GM06990 (cell line): ENCODE measurements around the gene COMMD1.

Experiments
- DNase-seq: peaks from one replicate; pipeline ENCODE4 v3.0.0-alpha.2; 2011; ENCODE audit not compliant: insufficient read length; ENCODE audit errors: extremely low read depth
- H3K27me3 ChIP-seq: replicated peaks from 2 replicates; pipeline ENCODE4 v1.6.0; 2011; ENCODE audit warnings: low read length; ENCODE audit not compliant: control insufficient read depth, insufficient read depth
- H3K36me3 ChIP-seq: 2 replicates; pipeline ENCODE4 v1.5.1; 2011; ENCODE audit warnings: low read length; ENCODE audit not compliant: control insufficient read depth, insufficient read depth
- H3K4me3 ChIP-seq: replicated peaks from 2 replicates; pipeline ENCODE4 v1.5.1; 2011; ENCODE audit warnings: low read depth, mild to moderate bottlenecking, control low read depth, low read length
- TF ChIP-seq, protein P1 (sequence below): IDR thresholded peaks from 2 replicates; pipeline ENCODE4 v1.5.1; 2011; ENCODE audit warnings: low read length, control low read depth, mild to moderate bottlenecking, inconsistent platforms; ENCODE audit not compliant: insufficient read depth, poor library complexity, severe bottlenecking

Gene COMMD1

DNA sequence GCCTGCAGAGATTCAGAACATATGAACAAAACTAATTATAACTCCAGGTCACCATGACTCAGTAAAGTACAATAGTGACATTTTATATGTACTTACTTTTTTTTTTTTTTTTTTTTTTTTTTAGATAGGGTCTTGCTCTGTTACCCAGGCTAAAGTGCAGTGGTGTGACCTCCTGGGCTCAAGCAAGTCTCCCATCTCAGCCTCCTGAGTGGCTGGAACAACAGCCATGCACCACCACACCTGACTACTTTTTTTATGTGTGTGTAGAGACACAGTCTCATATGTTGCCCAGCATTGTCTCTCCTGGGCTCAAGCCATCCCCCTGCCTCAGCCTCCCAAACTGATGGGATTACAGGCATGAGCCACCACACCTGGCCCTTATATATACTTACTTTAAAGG lies 159.8 kb downstream of the COMMD1 start:
- H3K4me3 ChIP-seq, result no peak overlapping the region
- no peaks in the 10 kb centered on the region for H3K27me3 ChIP-seq
- no peaks in the 10 kb centered on the region for H3K36me3 ChIP-seq
- DNase-seq, result peak; percentile 36
- TF ChIP-seq, protein P1, sequence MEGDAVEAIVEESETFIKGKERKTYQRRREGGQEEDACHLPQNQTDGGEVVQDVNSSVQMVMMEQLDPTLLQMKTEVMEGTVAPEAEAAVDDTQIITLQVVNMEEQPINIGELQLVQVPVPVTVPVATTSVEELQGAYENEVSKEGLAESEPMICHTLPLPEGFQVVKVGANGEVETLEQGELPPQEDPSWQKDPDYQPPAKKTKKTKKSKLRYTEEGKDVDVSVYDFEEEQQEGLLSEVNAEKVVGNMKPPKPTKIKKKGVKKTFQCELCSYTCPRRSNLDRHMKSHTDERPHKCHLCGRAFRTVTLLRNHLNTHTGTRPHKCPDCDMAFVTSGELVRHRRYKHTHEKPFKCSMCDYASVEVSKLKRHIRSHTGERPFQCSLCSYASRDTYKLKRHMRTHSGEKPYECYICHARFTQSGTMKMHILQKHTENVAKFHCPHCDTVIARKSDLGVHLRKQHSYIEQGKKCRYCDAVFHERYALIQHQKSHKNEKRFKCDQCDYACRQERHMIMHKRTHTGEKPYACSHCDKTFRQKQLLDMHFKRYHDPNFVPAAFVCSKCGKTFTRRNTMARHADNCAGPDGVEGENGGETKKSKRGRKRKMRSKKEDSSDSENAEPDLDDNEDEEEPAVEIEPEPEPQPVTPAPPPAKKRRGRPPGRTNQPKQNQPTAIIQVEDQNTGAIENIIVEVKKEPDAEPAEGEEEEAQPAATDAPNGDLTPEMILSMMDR, result no peak

- TF ChIP-seq, protein P1, result no peak
- DNase-seq, result no peak
- H3K27me3 ChIP-seq, result no peaks in the 10 kb centered on the region
- H3K36me3 ChIP-seq, result peaks cover 4% of the 10 kb centered on the region
- no peak overlapping the region for H3K4me3 ChIP-seq
Observed at GRCh38 chr2:62071126-62071598, 165.7 kb downstream of the COMMD1 start.

GRCh38 chr2:62071760-62072680 lies 166.5 kb downstream of the COMMD1 start:
- Histone ChIP-seq H3K4me3 (no peak overlapping the region), H3K27me3 (no peaks in the 10 kb centered on the region), H3K36me3 (peaks cover 4% of the 10 kb centered on the region)
- TF ChIP-seq, protein P1, result no peak
- DNase-seq, result no peak

DNA sequence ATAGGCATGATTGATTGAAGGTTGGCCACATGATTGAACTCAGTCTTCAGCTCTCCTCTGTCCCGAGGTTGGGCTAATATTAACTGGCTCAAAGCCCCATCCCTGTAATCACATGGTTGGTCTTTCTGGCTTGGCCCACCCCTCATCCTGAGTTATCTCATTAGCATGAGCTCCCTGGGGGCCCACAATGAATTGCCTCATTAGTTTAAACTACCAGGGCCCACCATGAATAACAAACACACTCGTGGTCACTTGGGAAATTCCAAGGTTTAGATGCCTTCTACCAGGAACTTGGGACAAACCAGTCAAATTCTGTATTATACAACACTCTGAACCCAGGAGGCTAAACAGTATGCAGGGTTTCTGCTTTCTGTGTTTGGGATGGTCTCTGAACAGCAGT lies 168.8 kb downstream of the COMMD1 start:
- no peak overlapping the region for H3K4me3 ChIP-seq
- no peak for DNase-seq
- peaks cover 4% of the 10 kb centered on the region for H3K36me3 ChIP-seq
- H3K27me3 ChIP-seq, result no peaks in the 10 kb centered on the region
- TF ChIP-seq, protein P1, result no peak

DNA sequence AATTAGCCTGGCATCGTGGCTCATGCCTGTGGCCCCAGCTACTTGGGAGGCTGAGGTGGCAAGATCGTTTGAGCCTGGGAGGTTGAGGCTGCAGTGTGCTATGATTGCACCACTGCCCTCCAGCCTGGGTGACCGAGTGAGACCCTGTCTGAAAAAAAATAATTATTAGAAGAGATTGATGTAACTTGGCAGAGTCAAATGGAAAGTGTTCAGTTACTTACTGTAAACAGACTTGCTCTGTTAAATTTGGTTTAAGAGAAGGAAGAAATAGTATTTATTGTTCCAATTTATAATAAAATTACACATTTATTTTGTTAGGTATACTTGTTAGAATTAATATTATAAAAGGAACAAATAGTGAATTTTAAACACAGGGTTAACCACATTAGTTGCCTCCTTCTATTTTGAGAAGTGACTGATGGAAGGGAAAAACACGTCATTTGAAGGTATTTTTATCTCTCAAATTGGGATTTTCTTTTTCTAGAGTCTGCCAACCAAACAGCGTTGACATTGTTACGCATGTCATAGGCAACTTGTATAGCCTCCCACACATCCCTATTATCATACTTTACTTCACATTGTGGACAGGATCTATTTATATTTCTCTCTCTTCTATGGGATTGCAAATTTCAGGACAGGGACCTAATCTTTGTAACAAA lies 171.6 kb downstream of the COMMD1 start:
- no peak overlapping the region for H3K4me3 ChIP-seq
- H3K36me3 ChIP-seq, result peaks cover 4% of the 10 kb centered on the region
- TF ChIP-seq, protein P1, result no peak
- DNase-seq, result no peak
- no peaks in the 10 kb centered on the region for H3K27me3 ChIP-seq
